Activated naive CD8-positive, alpha-beta T cell treated with anti-CD3 and anti-CD28 coated beads, Interleukin-2, amount 50 U/mL, for 24 hours (primary cell): Measurements from ENCODE around the gene GRIN1.
A peak's percentile ranks its signal among the peaks of the same experiment; 100 is the strongest.

Source experiments
- ATAC-seq: fragments of 150-1000 bp; cut with Tn5 transposase; one replicate; pipeline ENCODE4 v1.10.0; 2021
- DNase-seq: peaks from one replicate; pipeline ENCODE4 v3.0.0; 2021
- H3K27ac Mint-ChIP-seq: one replicate; pipeline ENCODE4 v1.8.0; 2021; ENCODE audit warnings: mild to moderate bottlenecking, mixed read lengths
- H3K27me3 Mint-ChIP-seq: one replicate; pipeline ENCODE4 v1.8.0; 2021; ENCODE audit warnings: mixed read lengths
- H3K36me3 Mint-ChIP-seq: one replicate; pipeline ENCODE4 v1.8.0; 2021; ENCODE audit warnings: low read depth, mixed read lengths
- H3K4me1 Mint-ChIP-seq: one replicate; pipeline ENCODE4 v1.8.0; 2021; ENCODE audit warnings: mixed read lengths
- H3K4me3 Mint-ChIP-seq: one replicate; pipeline ENCODE4 v1.8.0; 2021; ENCODE audit warnings: mild to moderate bottlenecking, moderate library complexity, mixed read lengths
- H3K9me3 Mint-ChIP-seq: one replicate; pipeline ENCODE4 v1.8.0; 2021; ENCODE audit warnings: mixed read lengths

The GRIN1 gene

GRCh38 chr9:137146527-137146918 is 7.6 kb downstream of the GRIN1 start:
- H3K4me3 Mint-ChIP-seq = no peak overlapping the region
- no peaks in the 10 kb centered on the region for H3K9me3 Mint-ChIP-seq
- no peaks in the 10 kb centered on the region for H3K36me3 Mint-ChIP-seq
- H3K27me3 Mint-ChIP-seq = peaks cover 21% of the 10 kb centered on the region
- peaks cover 6% of the 10 kb centered on the region for H3K4me1 Mint-ChIP-seq
- no peak overlapping the region for H3K27ac Mint-ChIP-seq
- no peak for DNase-seq
- no peak for ATAC-seq

GRCh38 chr9:137147091-137147792 is 8.3 kb downstream of the GRIN1 start:
- ATAC-seq (no peak), DNase-seq (no peak)
- H3K4me3 Mint-ChIP-seq = no peak overlapping the region
- no peaks in the 10 kb centered on the region for H3K9me3 Mint-ChIP-seq
- H3K27me3 Mint-ChIP-seq = peaks cover 16% of the 10 kb centered on the region
- no peak overlapping the region for H3K27ac Mint-ChIP-seq
- H3K36me3 Mint-ChIP-seq = no peaks in the 10 kb centered on the region
- peaks cover 8% of the 10 kb centered on the region for H3K4me1 Mint-ChIP-seq

DNA sequence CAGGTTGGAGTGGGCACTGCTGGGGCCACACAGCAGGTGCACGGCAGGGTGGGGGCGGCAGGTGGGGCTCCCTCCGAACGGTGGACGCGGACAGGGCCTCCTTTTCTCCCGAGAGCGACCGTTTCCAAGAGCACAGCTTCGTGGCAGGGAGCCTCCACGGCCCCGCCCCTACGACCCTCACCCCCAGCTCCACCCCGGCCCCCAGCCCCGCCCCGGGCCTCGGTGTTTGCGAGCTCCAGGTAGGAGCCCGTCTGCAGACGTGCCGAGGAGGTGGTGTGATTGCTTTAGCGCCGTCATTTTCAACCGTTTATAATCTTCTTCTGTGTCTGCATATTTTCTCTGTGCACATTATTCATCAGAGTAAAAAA is 8.8 kb downstream of the GRIN1 start:
- Mint-ChIP-seq H3K36me3 (no peaks in the 10 kb centered on the region), H3K27me3 (peaks cover 13% of the 10 kb centered on the region), H3K27ac (no peak overlapping the region), H3K9me3 (no peaks in the 10 kb centered on the region), H3K4me3 (no peak overlapping the region), H3K4me1 (peaks cover 8% of the 10 kb centered on the region)
- ATAC-seq = no peak
- DNase-seq = no peak

GRCh38 chr9:137148242-137148641 is 9.3 kb downstream of the GRIN1 start:
- DNase-seq (no peak), ATAC-seq (no peak)
- Mint-ChIP-seq H3K27me3 (peaks cover 13% of the 10 kb centered on the region), H3K27ac (no peak overlapping the region), H3K36me3 (no peaks in the 10 kb centered on the region), H3K9me3 (no peaks in the 10 kb centered on the region), H3K4me3 (no peak overlapping the region), H3K4me1 (peaks cover 8% of the 10 kb centered on the region)

GRCh38 chr9:137148661-137149060 is 9.7 kb downstream of the GRIN1 start:
- Mint-ChIP-seq H3K4me3 (no peak overlapping the region), H3K9me3 (no peaks in the 10 kb centered on the region), H3K27ac (no peak overlapping the region), H3K27me3 (peaks cover 13% of the 10 kb centered on the region), H3K4me1 (peaks cover 8% of the 10 kb centered on the region), H3K36me3 (no peaks in the 10 kb centered on the region)
- DNase-seq = no peak
- no peak for ATAC-seq

DNA sequence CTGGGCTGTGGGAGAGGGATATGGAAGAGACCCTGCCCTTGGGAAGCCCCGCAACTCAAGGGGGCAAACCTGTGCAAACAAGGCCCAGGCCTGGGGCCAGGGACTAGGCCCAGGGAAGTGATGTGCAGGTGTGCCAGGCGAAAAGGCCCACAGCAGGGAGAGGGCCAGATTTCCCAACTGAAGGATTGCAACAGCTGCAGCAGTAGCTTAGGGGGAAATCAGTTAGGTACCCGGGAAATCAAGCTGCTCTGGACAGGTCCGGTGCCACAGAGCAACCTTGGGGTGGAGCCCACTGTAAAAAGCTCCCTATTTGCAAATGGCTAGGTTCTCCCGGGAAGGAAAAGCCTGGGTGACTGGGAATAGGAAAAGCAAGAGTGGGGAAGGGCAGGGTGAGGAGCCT is 10.4 kb downstream of the GRIN1 start:
- ATAC-seq = no peak
- Mint-ChIP-seq H3K4me1 (peaks cover 8% of the 10 kb centered on the region), H3K27me3 (peaks cover 10% of the 10 kb centered on the region), H3K36me3 (no peaks in the 10 kb centered on the region), H3K27ac (no peak overlapping the region), H3K4me3 (no peak overlapping the region), H3K9me3 (no peaks in the 10 kb centered on the region)
- DNase-seq = no peak

GRCh38 chr9:137149942-137150616 is 11.1 kb downstream of the GRIN1 start:
- Mint-ChIP-seq H3K9me3 (no peaks in the 10 kb centered on the region), H3K4me3 (no peak overlapping the region), H3K4me1 (peaks cover 8% of the 10 kb centered on the region), H3K27ac (no peak overlapping the region), H3K36me3 (no peaks in the 10 kb centered on the region), H3K27me3 (peaks cover 13% of the 10 kb centered on the region)
- DNase-seq = peak; percentile 59
- no peak for ATAC-seq

- Mint-ChIP-seq H3K9me3 (no peaks in the 10 kb centered on the region), H3K27me3 (peaks cover 16% of the 10 kb centered on the region), H3K36me3 (no peaks in the 10 kb centered on the region), H3K4me3 (no peak overlapping the region), H3K4me1 (peaks cover 8% of the 10 kb centered on the region), H3K27ac (no peak overlapping the region)
- peak; percentile 75 for DNase-seq
- ATAC-seq = peak; percentile 31
Measured at GRCh38 chr9:137150617-137151457, 11.9 kb downstream of the GRIN1 start.

GRCh38 chr9:137152844-137153405 is 14.0 kb downstream of the GRIN1 start:
- Mint-ChIP-seq H3K9me3 (no peaks in the 10 kb centered on the region), H3K36me3 (no peaks in the 10 kb centered on the region), H3K4me3 (no peak overlapping the region), H3K4me1 (peaks cover 12% of the 10 kb centered on the region), H3K27me3 (peaks cover 16% of the 10 kb centered on the region), H3K27ac (no peak overlapping the region)
- ATAC-seq = no peak
- no peak for DNase-seq

DNA sequence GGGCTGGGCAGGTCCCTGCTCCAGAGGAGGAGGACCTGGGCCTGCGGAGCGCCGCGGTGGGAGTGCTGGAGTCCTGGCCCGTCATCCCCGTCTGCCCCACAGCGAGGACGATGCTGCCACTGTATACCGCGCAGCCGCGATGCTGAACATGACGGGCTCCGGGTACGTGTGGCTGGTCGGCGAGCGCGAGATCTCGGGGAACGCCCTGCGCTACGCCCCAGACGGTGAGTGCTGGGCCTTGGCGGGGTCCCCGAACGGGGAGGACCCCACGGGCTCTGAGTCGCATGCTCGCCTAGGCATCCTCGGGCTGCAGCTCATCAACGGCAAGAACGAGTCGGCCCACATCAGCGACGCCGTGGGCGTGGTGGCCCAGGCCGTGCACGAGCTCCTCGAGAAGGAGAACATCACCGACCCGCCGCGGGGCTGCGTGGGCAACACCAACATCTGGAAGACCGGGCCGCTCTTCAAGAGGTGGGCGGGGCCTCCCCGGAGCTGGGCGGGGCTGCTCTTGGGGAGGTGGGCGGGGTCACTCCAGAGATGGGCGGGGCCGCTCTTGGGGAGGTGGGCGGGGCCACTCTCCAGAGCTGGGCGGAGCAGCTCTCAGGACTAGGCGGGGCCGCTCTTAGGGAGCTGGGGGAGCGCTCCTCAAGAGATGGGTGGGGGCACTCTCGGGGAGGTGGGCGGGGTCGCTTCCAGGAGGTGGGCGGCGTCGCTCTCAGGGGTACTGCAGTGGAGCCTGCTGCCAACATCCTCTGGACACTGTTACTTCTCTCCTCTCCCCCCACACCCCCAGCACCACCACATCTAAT is 17.8 kb downstream of the GRIN1 start:
- H3K36me3 Mint-ChIP-seq = no peaks in the 10 kb centered on the region
- peak overlapping the region; percentile 38 for H3K4me3 Mint-ChIP-seq
- DNase-seq (peak; percentile 69), ATAC-seq (peak; percentile 56)
- peaks cover 40% of the 10 kb centered on the region for H3K27me3 Mint-ChIP-seq
- no peaks in the 10 kb centered on the region for H3K9me3 Mint-ChIP-seq
- H3K27ac Mint-ChIP-seq = no peak overlapping the region
- H3K4me1 Mint-ChIP-seq = peaks cover 12% of the 10 kb centered on the region

DNA sequence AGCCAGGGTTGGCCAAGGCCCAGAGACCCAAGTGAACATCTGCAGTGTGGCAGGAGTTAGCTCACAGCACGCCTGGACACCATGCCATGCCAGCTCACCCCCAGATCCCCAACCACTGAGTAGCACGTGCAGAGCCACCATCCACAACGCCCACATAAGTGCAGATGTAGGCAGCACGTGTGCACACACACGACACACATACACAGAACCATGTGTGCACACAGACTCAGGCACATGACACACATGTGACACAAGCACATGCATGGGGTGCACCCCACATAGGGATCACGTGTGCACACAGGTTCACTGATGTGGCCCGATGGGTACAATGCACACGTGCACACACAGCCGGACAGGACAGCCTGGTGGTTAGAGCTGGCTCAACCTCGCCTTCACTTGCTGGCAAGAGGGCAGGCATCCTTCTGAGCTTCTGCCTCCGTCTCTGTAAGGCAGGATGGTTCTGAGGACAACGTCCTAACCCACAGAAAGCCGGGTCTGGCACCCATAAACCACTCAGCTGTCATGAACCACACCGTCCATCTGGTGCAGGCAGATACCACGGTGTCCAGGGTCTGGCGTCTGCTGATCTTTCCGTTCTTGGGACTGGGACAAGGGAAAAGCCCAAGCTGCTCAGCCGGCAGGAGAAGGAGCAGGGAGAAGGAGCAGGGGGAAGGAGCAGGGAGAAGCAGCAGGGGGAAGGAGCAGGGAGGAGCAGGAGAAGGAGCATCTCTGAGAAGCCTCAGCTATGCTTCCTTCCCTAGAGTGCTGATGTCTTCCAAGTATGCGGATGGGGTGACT is 18.9 kb downstream of the GRIN1 start:
- peaks cover 12% of the 10 kb centered on the region for H3K4me1 Mint-ChIP-seq
- H3K9me3 Mint-ChIP-seq = no peaks in the 10 kb centered on the region
- no peaks in the 10 kb centered on the region for H3K36me3 Mint-ChIP-seq
- H3K27me3 Mint-ChIP-seq = peaks cover 43% of the 10 kb centered on the region
- no peak overlapping the region for H3K4me3 Mint-ChIP-seq
- ATAC-seq (no peak), DNase-seq (no peak)
- no peak overlapping the region for H3K27ac Mint-ChIP-seq

- Mint-ChIP-seq H3K27me3 (peaks cover 46% of the 10 kb centered on the region), H3K27ac (no peak overlapping the region), H3K9me3 (no peaks in the 10 kb centered on the region), H3K36me3 (no peaks in the 10 kb centered on the region), H3K4me1 (peaks cover 13% of the 10 kb centered on the region), H3K4me3 (no peak overlapping the region)
- ATAC-seq = no peak
- DNase-seq = no peak
Measured at GRCh38 chr9:137158625-137159024, 19.7 kb downstream of the GRIN1 start.
